Muscle layer of colon (tissue), 2 donors: Measurements from ENCODE around the gene ZNF346.

Experiments used
- H3K27ac ChIP-seq: one replicate; pipeline ENCODE4 v1.7.0; 2013; ENCODE audit warnings: low read depth, mild to moderate bottlenecking, low read length, moderate library complexity
- H3K27me3 ChIP-seq, 2 donors: one replicate each; pipeline ENCODE4 v1.7.0; 2013; ENCODE audit warnings: low read length in 2 of 2, mild to moderate bottlenecking in 2 of 2; ENCODE audit not compliant: insufficient read depth in 2 of 2, control insufficient read depth in 1 of 2
- H3K36me3 ChIP-seq: one replicate; pipeline ENCODE4 v1.7.0; 2013; ENCODE audit warnings: mild to moderate bottlenecking, low read length; ENCODE audit not compliant: insufficient read depth
- H3K4me1 ChIP-seq: one replicate; pipeline ENCODE4 v1.7.0; 2013; ENCODE audit warnings: mild to moderate bottlenecking, low read length; ENCODE audit not compliant: insufficient read depth
- H3K4me3 ChIP-seq, 2 donors: one replicate each; pipeline ENCODE4 v1.7.0; 2013; ENCODE audit warnings: low read length in 2 of 2, low read depth in 1 of 2, mild to moderate bottlenecking in 1 of 2, moderate library complexity in 1 of 2
- H3K9ac ChIP-seq: one replicate; pipeline ENCODE4 v1.7.0; 2013; ENCODE audit warnings: low read length
- H3K9me3 ChIP-seq: one replicate; pipeline ENCODE4 v1.7.0; 2013; ENCODE audit warnings: mild to moderate bottlenecking, low read length
- donor health status: abdominal sarcoma.
- donor health status: Adenocarcinoma of cecum.

ZNF346 gene

GRCh38 chr5:177097016-177097985, 74.8 kb downstream of the ZNF346 start:
- Histone ChIP-seq H3K9me3 (no peaks in the 10 kb centered on the region), H3K4me1 (no peaks in the 10 kb centered on the region), H3K9ac (no peak overlapping the region), H3K4me3 (no peak overlapping the region), H3K27ac (no peak overlapping the region), H3K36me3 (no peaks in the 10 kb centered on the region), H3K27me3 (no peaks in the 10 kb centered on the region)

- H3K9ac ChIP-seq, result no peak overlapping the region
- no peak overlapping the region for H3K27ac ChIP-seq
Measured at GRCh38 chr5:177098120-177098469, 75.6 kb downstream of the ZNF346 start.

GRCh38 chr5:177098470-177099141, 76.1 kb downstream of the ZNF346 start:
- Histone ChIP-seq H3K9ac (no peak overlapping the region), H3K36me3 (no peaks in the 10 kb centered on the region), H3K27me3 (no peaks in the 10 kb centered on the region), H3K4me3 (no peak overlapping the region), H3K4me1 (no peaks in the 10 kb centered on the region), H3K9me3 (no peaks in the 10 kb centered on the region), H3K27ac (no peak overlapping the region)

More at GRCh38 chr5:177098120-177098469, 75.6 kb downstream of the ZNF346 start:
- Histone ChIP-seq H3K27me3 (no peaks in the 10 kb centered on the region), H3K9me3 (no peaks in the 10 kb centered on the region), H3K4me3 (no peak overlapping the region), H3K4me1 (no peaks in the 10 kb centered on the region), H3K36me3 (no peaks in the 10 kb centered on the region)

GRCh38 chr5:177099422-177100093, 77.1 kb downstream of the ZNF346 start:
- Histone ChIP-seq H3K4me3 (no peak overlapping the region), H3K27ac (no peak overlapping the region), H3K9me3 (no peaks in the 10 kb centered on the region), H3K4me1 (no peaks in the 10 kb centered on the region), H3K9ac (no peak overlapping the region), H3K36me3 (no peaks in the 10 kb centered on the region), H3K27me3 (no peaks in the 10 kb centered on the region)

GRCh38 chr5:177100714-177101121, 78.2 kb downstream of the ZNF346 start:
- no peak overlapping the region for H3K4me3 ChIP-seq
- H3K36me3 ChIP-seq, result no peaks in the 10 kb centered on the region
- H3K9ac ChIP-seq, result no peak overlapping the region
- no peaks in the 10 kb centered on the region for H3K9me3 ChIP-seq
- no peaks in the 10 kb centered on the region for H3K4me1 ChIP-seq
- H3K27me3 ChIP-seq, result no peaks in the 10 kb centered on the region
- H3K27ac ChIP-seq, result no peak overlapping the region

- H3K27me3 ChIP-seq, result no peaks in the 10 kb centered on the region
- no peaks in the 10 kb centered on the region for H3K9me3 ChIP-seq
- no peak overlapping the region for H3K4me3 ChIP-seq
- no peak overlapping the region for H3K27ac ChIP-seq
- H3K9ac ChIP-seq, result no peak overlapping the region
- H3K4me1 ChIP-seq, result no peaks in the 10 kb centered on the region
- H3K36me3 ChIP-seq, result no peaks in the 10 kb centered on the region
Measured at GRCh38 chr5:177103523-177104253, 81.2 kb downstream of the ZNF346 start.

- H3K9ac ChIP-seq, result no peak overlapping the region
Measured at GRCh38 chr5:177105691-177106476, 83.4 kb downstream of the ZNF346 start.

GRCh38 chr5:177107159-177107558, 84.7 kb downstream of the ZNF346 start:
- H3K4me3 ChIP-seq, result no peak overlapping the region
- H3K4me1 ChIP-seq, result peaks cover 6% of the 10 kb centered on the region
- no peaks in the 10 kb centered on the region for H3K27me3 ChIP-seq
- no peak overlapping the region for H3K9ac ChIP-seq
- H3K9me3 ChIP-seq, result no peaks in the 10 kb centered on the region
- no peaks in the 10 kb centered on the region for H3K36me3 ChIP-seq
- H3K27ac ChIP-seq, result no peak overlapping the region

More at GRCh38 chr5:177105691-177106476, 83.4 kb downstream of the ZNF346 start:
- H3K9me3 ChIP-seq, result no peaks in the 10 kb centered on the region
- H3K27me3 ChIP-seq, result no peaks in the 10 kb centered on the region
- H3K27ac ChIP-seq, result no peak overlapping the region
- no peaks in the 10 kb centered on the region for H3K4me1 ChIP-seq
- no peak overlapping the region for H3K4me3 ChIP-seq
- no peaks in the 10 kb centered on the region for H3K36me3 ChIP-seq

- Histone ChIP-seq H3K36me3 (no peaks in the 10 kb centered on the region), H3K9me3 (no peaks in the 10 kb centered on the region), H3K4me3 (no peak overlapping the region), H3K27ac (no peak overlapping the region), H3K9ac (no peak overlapping the region), H3K4me1 (peaks cover 13% of the 10 kb centered on the region), H3K27me3 (no peaks in the 10 kb centered on the region)
Measured at GRCh38 chr5:177109810-177110209, 87.3 kb downstream of the ZNF346 start.

GRCh38 chr5:177111720-177112394, 89.4 kb downstream of the ZNF346 start:
- H3K9ac ChIP-seq, result no peak overlapping the region
- peaks cover 19% of the 10 kb centered on the region for H3K4me1 ChIP-seq
- H3K36me3 ChIP-seq, result no peaks in the 10 kb centered on the region
- H3K27me3 ChIP-seq, result no peaks in the 10 kb centered on the region
- H3K9me3 ChIP-seq, result no peaks in the 10 kb centered on the region
- no peak overlapping the region for H3K4me3 ChIP-seq
- no peak overlapping the region for H3K27ac ChIP-seq
